ENCODE measurements around the gene UFSP2. TPM values are rescaled to one million over a fixed set of nuclear protein-coding genes. Genes with fewer than 3 reads are reported as not detected.
"Not testable (repeated sequence)": the region's sequence is repeated elsewhere in the genome, so short reads cannot be mapped to it uniquely, and the experiment has no call there.

The UFSP2 gene
- total RNA-seq, 1 experiment from 2014 or later, result 55.8 TPM

DNA sequence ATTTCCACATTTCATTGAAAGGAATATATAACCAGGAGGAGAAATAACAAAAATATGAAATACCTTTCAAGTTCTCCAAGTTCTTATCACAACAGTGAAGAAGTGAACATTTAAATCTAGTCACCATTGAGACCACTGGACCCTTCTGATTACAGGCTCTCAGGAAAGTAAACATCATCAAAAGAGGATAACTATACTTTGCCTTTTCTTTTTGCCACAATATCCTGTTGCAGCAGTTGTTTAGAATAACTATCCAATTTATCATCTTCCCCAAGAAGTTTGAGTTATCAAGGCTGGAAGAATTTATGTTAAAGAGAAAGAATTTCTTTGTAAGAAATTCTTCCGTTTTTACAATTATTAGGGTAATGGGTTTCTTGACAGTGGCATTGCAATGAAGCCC, 33.6 kb downstream of the UFSP2 start:
- in situ Hi-C loops (cut with HindIII; ENCODE audit: low sequenced_read_pairs), result no loop called here
- no peak for DNase-seq (ENCODE audit: low spot score)

- in situ Hi-C loops (cut with HindIII; ENCODE audit: low sequenced_read_pairs), result no loop called here
- no peak for DNase-seq (ENCODE audit: low spot score)
Observed at GRCh38 chr4:185390941-185391340, 34.8 kb downstream of the UFSP2 start.

DNA sequence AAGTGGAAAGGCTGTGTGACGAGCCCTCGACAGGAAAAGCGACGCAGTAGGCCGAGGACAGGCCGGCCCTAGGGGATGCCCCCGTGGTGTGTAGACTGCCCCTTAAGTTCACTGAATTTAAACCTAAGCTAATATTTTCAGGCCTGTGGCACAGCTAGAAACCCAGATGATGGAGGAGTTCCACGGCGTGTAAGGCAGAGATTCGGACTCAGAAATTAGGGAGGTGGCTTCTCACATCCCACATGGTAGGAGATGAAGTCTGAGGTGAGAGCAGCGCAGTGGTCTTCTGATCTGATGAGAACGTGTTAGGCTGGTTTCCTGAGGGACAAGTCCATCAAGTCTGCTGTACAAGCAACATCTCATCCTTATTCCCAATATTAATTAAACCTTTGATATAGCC, 37.8 kb downstream of the UFSP2 start:
- in situ Hi-C loops (cut with HindIII; ENCODE audit: low sequenced_read_pairs), result no loop called here
- no peak for DNase-seq (ENCODE audit: low spot score)

- in situ Hi-C loops (cut with HindIII; ENCODE audit: low sequenced_read_pairs), result no loop called here
- no peak for DNase-seq (ENCODE audit: low spot score)
Observed at GRCh38 chr4:185384930-185385331, 40.8 kb downstream of the UFSP2 start.

- in situ Hi-C loops (cut with HindIII; ENCODE audit: low sequenced_read_pairs), result no loop called here
- DNase-seq (ENCODE audit: low spot score), result no peak
Observed at GRCh38 chr4:185384061-185384460, 41.7 kb downstream of the UFSP2 start.

GRCh38 chr4:185383451-185383850, 42.3 kb downstream of the UFSP2 start:
- DNase-seq (ENCODE audit: low spot score), result no peak
- in situ Hi-C loops (cut with HindIII; ENCODE audit: low sequenced_read_pairs), result no loop called here

DNA sequence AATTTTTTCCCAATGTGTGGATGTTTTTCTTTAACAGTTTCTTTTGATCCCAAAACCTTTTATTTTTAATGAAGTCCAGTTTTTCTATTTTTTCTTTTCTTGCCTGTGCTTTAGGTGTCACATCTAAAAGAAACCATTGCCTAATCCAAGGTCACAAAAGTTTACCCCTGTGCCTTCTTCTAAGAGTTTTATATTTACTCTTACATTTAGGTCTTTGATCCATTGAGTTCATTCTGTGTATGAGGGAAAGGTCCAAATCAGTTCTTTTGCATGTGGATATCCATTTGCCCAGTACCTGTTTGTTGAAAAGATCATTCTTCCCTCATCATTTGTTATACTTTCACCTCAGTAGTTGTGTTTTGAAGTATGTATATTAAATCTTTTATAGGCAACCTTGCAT, 43.0 kb downstream of the UFSP2 start:
- in situ Hi-C loops (cut with HindIII; ENCODE audit: low sequenced_read_pairs), result no loop called here
- DNase-seq (ENCODE audit: low spot score), result no peak

GRCh38 chr4:185381288-185382196, 44.2 kb downstream of the UFSP2 start:
- no peak for DNase-seq (ENCODE audit: low spot score)
- in situ Hi-C loops (cut with HindIII; ENCODE audit: low sequenced_read_pairs), result no loop called here

DNA sequence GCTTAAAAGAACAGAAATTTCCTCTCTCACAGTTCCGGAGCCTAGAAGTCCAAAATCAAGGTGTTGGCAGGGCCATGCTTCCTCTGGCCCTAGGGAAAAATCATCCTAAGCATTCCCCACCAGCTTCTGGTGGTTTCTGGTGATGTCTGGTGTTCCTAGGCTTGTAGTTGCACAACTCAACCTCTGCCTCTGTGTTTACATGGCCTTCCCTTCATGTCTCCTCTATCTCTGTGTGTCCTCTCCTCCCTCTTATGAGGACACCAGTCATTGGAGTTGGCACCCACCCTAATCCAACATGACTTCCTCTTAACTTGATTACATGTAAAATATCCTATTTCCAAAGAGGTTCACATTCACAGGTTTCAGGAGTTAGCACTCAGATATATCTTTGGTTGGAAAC, 45.4 kb downstream of the UFSP2 start:
- DNase-seq (ENCODE audit: low spot score), result no peak
- in situ Hi-C loops (cut with HindIII; ENCODE audit: low sequenced_read_pairs), result no loop called here

- in situ Hi-C loops (cut with HindIII; ENCODE audit: low sequenced_read_pairs), result no loop called here
Observed at GRCh38 chr4:185379326-185380295, 46.2 kb downstream of the UFSP2 start.

DNA sequence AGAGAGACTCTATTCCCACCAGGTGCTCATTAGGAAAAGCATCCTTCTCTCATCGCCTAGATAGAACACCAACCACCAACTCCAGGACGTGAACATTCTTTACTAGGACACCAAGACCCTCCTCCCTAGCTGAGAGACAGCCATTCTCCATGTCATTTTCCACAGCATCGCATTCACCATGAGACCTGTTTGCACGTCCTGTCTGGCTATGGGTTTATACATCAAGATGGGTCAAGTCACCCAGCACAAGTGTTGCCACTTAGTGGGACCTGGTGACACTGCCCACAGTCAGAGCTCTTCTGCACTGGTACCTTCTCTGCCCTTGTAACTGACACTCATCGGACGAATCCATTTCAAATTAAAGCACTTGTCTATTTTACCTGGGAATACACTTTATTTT, 47.5 kb downstream of the UFSP2 start:
- in situ Hi-C loops (cut with HindIII; ENCODE audit: low sequenced_read_pairs), result no loop called here

More at GRCh38 chr4:185379326-185380295, 46.2 kb downstream of the UFSP2 start:
- no peak for DNase-seq (ENCODE audit: low spot score)

GRCh38 chr4:185374573-185374972, 51.2 kb downstream of the UFSP2 start:
- in situ Hi-C loops (cut with HindIII; ENCODE audit: low sequenced_read_pairs), result no loop called here

More for the DNA sequence above, 47.5 kb downstream of the UFSP2 start:
- DNase-seq (ENCODE audit: low spot score), result no peak

GRCh38 chr4:185374027-185374426, 51.7 kb downstream of the UFSP2 start:
- in situ Hi-C loops (cut with HindIII; ENCODE audit: low sequenced_read_pairs), result no loop called here
- no peak for DNase-seq (ENCODE audit: low spot score)

More at GRCh38 chr4:185374573-185374972, 51.2 kb downstream of the UFSP2 start:
- no peak for DNase-seq (ENCODE audit: low spot score)

DNA sequence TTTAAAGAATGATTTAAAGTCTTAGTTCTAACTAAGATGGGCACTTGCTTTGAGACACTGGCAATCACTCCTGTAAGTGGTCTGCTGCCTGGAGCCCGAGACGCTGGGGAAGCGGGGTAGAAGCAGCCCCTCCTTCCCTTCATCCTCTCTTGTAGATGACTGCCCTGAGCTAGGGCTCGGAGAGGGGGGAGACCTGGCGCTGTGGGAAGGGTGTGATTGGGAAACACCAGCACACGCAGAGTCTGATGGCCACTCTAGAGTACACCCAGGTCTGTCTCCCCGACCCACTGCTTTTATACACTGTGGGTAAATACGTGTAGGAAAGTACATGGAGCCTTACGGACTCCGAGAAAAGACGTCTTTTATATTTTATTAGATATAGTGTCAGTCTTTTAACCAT, 54.1 kb downstream of the UFSP2 start:
- in situ Hi-C loops (cut with HindIII; ENCODE audit: low sequenced_read_pairs), result no loop called here
- no peak for DNase-seq (ENCODE audit: low spot score)

DNA sequence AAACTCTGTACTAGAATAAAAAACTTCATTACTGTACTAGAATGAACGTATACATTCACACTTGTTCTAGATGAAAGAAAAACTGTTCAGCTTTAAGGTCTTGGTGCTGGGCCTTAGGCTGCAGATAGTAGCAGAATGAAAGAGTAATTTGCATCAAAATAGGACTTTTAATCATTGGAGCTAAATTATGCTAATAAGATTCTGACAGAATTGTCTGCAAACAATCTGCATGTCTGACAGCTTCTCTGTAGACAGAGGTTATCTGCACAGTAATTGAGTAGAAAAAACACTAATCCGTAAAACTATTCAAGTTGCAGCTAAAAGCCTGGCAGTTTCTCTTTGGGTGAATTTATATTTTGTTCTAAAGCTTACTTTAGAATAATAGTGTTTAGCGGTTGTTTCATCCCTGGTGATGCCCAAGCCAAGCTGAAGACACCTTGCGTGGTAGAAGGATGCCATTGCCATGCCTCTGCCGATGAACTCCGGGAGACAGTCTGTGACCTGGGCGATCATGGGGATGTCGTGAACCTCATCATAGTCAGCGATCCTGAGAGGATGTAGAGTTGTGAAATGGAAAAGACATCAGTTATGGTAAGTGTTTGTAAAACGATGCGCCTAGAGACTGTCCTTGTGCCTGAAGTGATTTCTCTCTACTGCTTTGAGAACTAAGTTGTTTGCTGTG, 55.4 kb downstream of the UFSP2 start:
- in situ Hi-C loops (cut with HindIII; ENCODE audit: low sequenced_read_pairs), result no loop called here
- DNase-seq (ENCODE audit: low spot score), result no peak

GRCh38 chr4:185369731-185370130, 56.0 kb downstream of the UFSP2 start:
- in situ Hi-C loops (cut with HindIII; ENCODE audit: low sequenced_read_pairs), result no loop called here
- DNase-seq (ENCODE audit: low spot score), result no peak

- in situ Hi-C loops (cut with HindIII; ENCODE audit: low sequenced_read_pairs), result no loop called here
Observed at GRCh38 chr4:185364886-185365285, 60.9 kb downstream of the UFSP2 start.

DNA sequence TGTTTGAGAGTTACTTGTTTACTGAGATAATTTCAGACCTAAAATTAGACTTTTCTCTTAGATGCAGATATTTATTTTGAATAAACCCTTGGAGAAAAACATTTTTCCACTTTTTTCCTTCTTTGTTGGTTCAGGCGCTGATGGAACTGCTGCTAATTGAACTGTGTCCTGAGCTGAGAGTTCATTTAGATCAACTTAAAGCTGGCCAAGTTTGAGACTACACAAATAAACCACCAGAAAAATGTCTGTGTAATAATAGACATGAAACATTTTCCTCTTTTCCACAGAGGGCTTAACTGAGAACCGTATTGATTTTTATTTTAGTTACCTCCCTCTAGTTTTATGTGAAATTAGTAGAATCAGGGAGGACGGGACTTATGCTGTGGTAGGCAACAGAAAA, 62.5 kb downstream of the UFSP2 start:
- in situ Hi-C loops (cut with HindIII; ENCODE audit: low sequenced_read_pairs), result no loop called here

More at GRCh38 chr4:185364886-185365285, 60.9 kb downstream of the UFSP2 start:
- no peak for DNase-seq (ENCODE audit: low spot score)

DNA sequence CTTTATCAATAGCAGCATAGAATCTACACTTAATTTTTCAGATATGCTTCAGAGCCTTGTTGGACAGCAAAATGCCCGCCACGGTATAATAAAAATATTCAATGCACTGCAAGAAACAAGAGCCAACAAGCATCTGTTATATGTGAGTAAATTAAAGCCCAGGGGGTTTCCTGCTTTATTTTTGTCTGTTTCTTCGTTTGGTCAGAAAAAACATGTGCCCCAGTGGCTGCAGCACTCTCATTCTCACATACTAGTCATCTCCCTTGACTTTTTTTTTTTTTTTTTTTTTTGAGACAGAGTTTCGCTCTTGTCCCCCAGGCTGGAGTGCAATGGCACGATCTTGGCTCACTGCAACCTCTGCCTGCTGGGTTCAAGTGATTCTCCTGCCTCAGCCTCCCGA, 63.2 kb downstream of the UFSP2 start:
- in situ Hi-C loops (cut with HindIII; ENCODE audit: low sequenced_read_pairs); DNase-seq (ENCODE audit: low spot score): not testable (repeated sequence)

More for the DNA sequence above, 62.5 kb downstream of the UFSP2 start:
- no peak for DNase-seq (ENCODE audit: low spot score)
